WTC11 (cell line): ENCODE measurements around the gene GGT1. TPM values are rescaled to one million over a fixed set of nuclear protein-coding genes. Genes with fewer than 3 reads are reported as not detected.

Experiments
- ATAC-seq: fragments of 200-7000 bp; cut with Tn5 transposase; 2 replicates; pipeline ENCODE4 v1.10.0; 2021; ENCODE audit warnings: mild to moderate bottlenecking, moderate library complexity
- CTCF ChIA-PET: fragments of 300-600 bp; sonication (Branson Sonifier 250); formaldehyde crosslinking; loops from one replicate; lab custom pipeline; 2021; ENCODE audit warnings: antibody characterized with exemption; lab: Charles Lee
- POLR2A ChIA-PET: fragments of 350-600 bp; sonication (Branson Sonifier 250); formaldehyde crosslinking; loops from one replicate; lab custom pipeline; 2021; ENCODE audit warnings: antibody characterized with exemption; lab: Charles Lee
- DNase-seq: peaks from one replicate; pipeline ENCODE4 v3.0.0; 2021; ENCODE audit warnings: low spot score
- H3K27ac Mint-ChIP-seq: 2 replicates; pipeline ENCODE4 v1.8.0; 2021; ENCODE audit warnings: mixed read lengths
- H3K27me3 Mint-ChIP-seq: 2 replicates; pipeline ENCODE4 v1.8.0; 2021; ENCODE audit warnings: low read depth, mild to moderate bottlenecking, moderate library complexity, mixed read lengths
- H3K36me3 Mint-ChIP-seq: 2 replicates; pipeline ENCODE4 v1.8.0; 2021; ENCODE audit warnings: mixed read lengths
- H3K4me1 Mint-ChIP-seq: 2 replicates; pipeline ENCODE4 v1.8.0; 2022; ENCODE audit warnings: mixed read lengths
- H3K4me3 Mint-ChIP-seq: 2 replicates; pipeline ENCODE4 v1.8.0; 2021; ENCODE audit warnings: mild to moderate bottlenecking, moderate library complexity, mixed read lengths
- H3K9me3 Mint-ChIP-seq: 2 replicates; pipeline ENCODE4 v1.8.0; 2021; ENCODE audit warnings: mixed read lengths
- CREM ChIP-seq: sonication (generic); formaldehyde crosslinking; IDR thresholded peaks from 2 replicates; pipeline ENCODE4 v1.8.1; 2022; ENCODE audit warnings: mild to moderate bottlenecking, missing genetic modification reagents, moderate library complexity
- E2F4 ChIP-seq: sonication (generic); formaldehyde crosslinking; IDR thresholded peaks from 2 replicates; pipeline ENCODE4 v1.8.1; 2022; ENCODE audit warnings: low read depth, mild to moderate bottlenecking, moderate library complexity, missing genetic modification reagents, borderline replicate concordance
- ELF4 ChIP-seq: sonication (generic); formaldehyde crosslinking; IDR thresholded peaks from 2 replicates; pipeline ENCODE4 v1.8.1; 2022; ENCODE audit warnings: low read depth, mild to moderate bottlenecking, moderate library complexity, missing genetic modification reagents
- FOXK1 ChIP-seq: sonication (generic); formaldehyde crosslinking; IDR thresholded peaks from 2 replicates; pipeline ENCODE4 v1.8.0; 2022; ENCODE audit warnings: mild to moderate bottlenecking, moderate library complexity, missing genetic modification reagents
- IRF2 ChIP-seq: sonication (generic); formaldehyde crosslinking; IDR thresholded peaks from 2 replicates; pipeline ENCODE4 v1.8.0; 2022; ENCODE audit warnings: low read depth, missing genetic modification reagents, borderline replicate concordance
- KAT7 ChIP-seq: sonication (generic); formaldehyde crosslinking; IDR thresholded peaks from 2 replicates; pipeline ENCODE4 v1.8.1; 2023; ENCODE audit warnings: missing genetic modification reagents, mild to moderate bottlenecking, borderline replicate concordance
- NFE2L1 ChIP-seq: sonication (generic); formaldehyde crosslinking; IDR thresholded peaks from 2 replicates; pipeline ENCODE4 v1.8.1; 2023; ENCODE audit warnings: missing genetic modification reagents
- NR1H2 ChIP-seq: sonication (generic); formaldehyde crosslinking; IDR thresholded peaks from 2 replicates; pipeline ENCODE4 v1.9.0; 2021; ENCODE audit warnings: mild to moderate bottlenecking, moderate library complexity, missing genetic modification reagents
- NR2C2 ChIP-seq: sonication (generic); formaldehyde crosslinking; IDR thresholded peaks from 2 replicates; pipeline ENCODE4 v1.8.0; 2022; ENCODE audit warnings: mild to moderate bottlenecking, missing genetic modification reagents
- SMAD4 ChIP-seq: sonication (generic); formaldehyde crosslinking; IDR thresholded peaks from 2 replicates; pipeline ENCODE4 v1.8.0; 2022; ENCODE audit warnings: mild to moderate bottlenecking, missing genetic modification reagents
- SOX15 ChIP-seq: fragments of 250-450 bp; sonication (Bioruptor Pico); IDR thresholded peaks from 2 replicates; pipeline ENCODE4 v1.9.0; 2021; ENCODE audit warnings: mild to moderate bottlenecking
- SP1 ChIP-seq: sonication (generic); formaldehyde crosslinking; conservative IDR thresholded peaks from 2 replicates; pipeline ENCODE4 v1.8.1; 2022; ENCODE audit warnings: missing genetic modification reagents
- TEAD1 ChIP-seq: sonication (generic); formaldehyde crosslinking; IDR thresholded peaks from 2 replicates; pipeline ENCODE4 v1.8.0; 2022; ENCODE audit warnings: mild to moderate bottlenecking, missing genetic modification reagents
- USF2 ChIP-seq: sonication (generic); formaldehyde crosslinking; IDR thresholded peaks from 2 replicates; pipeline ENCODE4 v1.8.1; 2023; ENCODE audit warnings: mild to moderate bottlenecking, missing genetic modification reagents, moderate library complexity
- ZNF138 ChIP-seq: sonication (generic); formaldehyde crosslinking; conservative IDR thresholded peaks from 2 replicates; pipeline ENCODE4 v1.8.1; 2022; ENCODE audit warnings: mild to moderate bottlenecking, moderate library complexity, missing genetic modification reagents
- ZNF219 ChIP-seq: sonication (generic); formaldehyde crosslinking; IDR thresholded peaks from 2 replicates; pipeline ENCODE4 v1.8.0; 2023; ENCODE audit warnings: missing genetic modification reagents, mild to moderate bottlenecking, borderline replicate concordance
- ZNF263 ChIP-seq: sonication (generic); formaldehyde crosslinking; IDR thresholded peaks from 2 replicates; pipeline ENCODE4 v1.8.1; 2022; ENCODE audit warnings: low read depth, mild to moderate bottlenecking, moderate library complexity, missing genetic modification reagents
- ZNF281 ChIP-seq: sonication (generic); formaldehyde crosslinking; IDR thresholded peaks from 2 replicates; pipeline ENCODE4 v1.8.0; 2023; ENCODE audit warnings: mild to moderate bottlenecking, missing genetic modification reagents
- total RNA-seq: library from RNA; stranded (reverse); gene quantifications from 3 replicates; pipeline ENCODE4 v1.2.3, GENCODE V29; 2021
- TF ChIP-seq, protein P1 (sequence below): sonication (generic); formaldehyde crosslinking; IDR thresholded peaks from 2 replicates; pipeline ENCODE4 v1.8.1; 2022; ENCODE audit warnings: mild to moderate bottlenecking, missing genetic modification reagents, moderate library complexity, borderline replicate concordance
- TF ChIP-seq, protein P2 (sequence below): sonication (generic); formaldehyde crosslinking; IDR thresholded peaks from 2 replicates; pipeline ENCODE4 v1.8.0; 2022; ENCODE audit warnings: missing genetic modification reagents

GGT1 gene
- total RNA-seq, 1 experiment from 2014 or later = 33.7 TPM

DNA sequence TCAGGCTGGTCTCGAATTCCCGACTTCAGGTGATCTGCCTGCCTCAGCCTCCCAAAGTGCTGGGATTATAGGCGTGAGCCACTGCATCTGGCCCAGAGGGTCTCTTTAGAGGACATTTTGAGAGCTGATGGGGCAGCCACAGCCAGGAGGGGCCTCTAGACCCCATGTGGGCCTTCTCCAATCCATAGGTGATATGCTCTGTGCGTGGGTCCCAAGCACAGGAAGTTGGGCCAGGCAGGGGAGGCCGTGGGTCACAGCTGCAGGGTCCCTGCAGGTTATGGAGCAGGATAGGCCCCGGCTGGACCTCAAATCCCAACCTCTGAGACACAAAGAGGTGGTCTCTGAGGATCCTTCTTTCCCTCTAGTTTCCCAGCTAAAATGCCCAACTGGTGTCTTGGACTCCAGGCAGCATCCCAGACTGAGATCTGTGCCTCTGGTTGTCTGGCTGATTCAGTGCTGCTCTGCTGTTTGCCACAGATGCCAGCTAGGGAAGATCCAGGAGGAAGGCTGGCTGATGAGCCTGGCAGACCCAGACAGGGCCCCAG, 11.6 kb upstream of the GGT1 start (continued):
- TF ChIP-seq ZNF281 (CRISPR knock-in tag) (no peak), ELF4 (no peak)

DNA sequence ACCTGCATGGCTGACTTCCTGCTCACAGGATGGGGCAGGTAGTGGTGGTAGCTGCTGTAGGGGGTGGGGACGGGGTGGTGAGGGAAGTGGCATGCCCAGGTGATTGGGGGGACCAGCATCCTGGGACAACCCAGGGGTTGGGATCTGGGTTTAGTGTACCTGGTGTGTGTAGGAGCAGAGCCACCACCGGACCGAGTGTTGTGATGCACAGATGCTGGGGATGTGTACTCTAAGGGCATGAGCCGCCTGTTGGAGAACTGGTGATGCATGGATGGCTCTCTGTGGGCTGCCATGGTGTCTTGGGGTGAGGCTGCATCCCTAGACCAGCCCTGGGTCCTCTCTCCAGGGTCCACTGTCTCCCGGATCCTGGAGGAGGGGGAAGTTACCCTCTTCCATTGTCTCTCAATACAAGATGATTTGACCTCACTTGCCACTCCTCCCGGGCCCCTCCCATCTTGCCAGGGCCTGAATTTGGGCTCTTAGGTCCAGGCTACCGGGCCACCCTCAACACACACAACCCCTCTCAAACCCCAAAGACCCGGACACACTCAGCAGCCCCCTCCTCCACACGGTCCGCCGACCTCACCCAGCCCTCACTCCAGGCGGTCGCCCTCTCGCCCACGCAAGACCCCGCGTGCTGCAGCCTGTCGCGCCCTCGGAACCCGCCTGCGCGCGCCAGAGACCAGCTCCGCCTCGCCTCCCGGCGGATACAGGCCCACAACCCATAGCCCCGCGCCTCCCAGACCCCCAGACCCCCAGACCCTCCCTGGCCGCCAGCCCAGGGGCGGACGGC, 10.7 kb upstream of the GGT1 start:
- Mint-ChIP-seq H3K4me3 (peak overlapping the region; percentile 91), H3K4me1 (peaks cover 12% of the 10 kb centered on the region; the same call in 1 of the 2 replicates), H3K36me3 (no peaks in the 10 kb centered on the region), H3K9me3 (no peaks in the 10 kb centered on the region), H3K27me3 (no peaks in the 10 kb centered on the region), H3K27ac (peak overlapping the region; percentile 89)
- ATAC-seq (peak; percentile 49), DNase-seq (peak; percentile 48)
- ChIA-PET POLR2A (interaction anchor here (0.6 to 1.8 kb wide), 3 partner anchors 8 to 823 kb away, joined by 3 to 6 read pairs (median 4); partner anchors contain the start of gene GUCD1), CTCF (interaction anchor here (1.0 to 3.3 kb wide), 3 partner anchors 8 to 180 kb away, joined by 3 to 9 read pairs (median 3); no protein-coding TSS in a partner anchor)
- no peak for TF ChIP-seq SOX15
- TF ChIP-seq ZNF138 (CRISPR knock-in tag) = 0 out of 2 replicates have a peak, but pooled peaks have one; percentile 13
- TF ChIP-seq ELF4 = no peak
- no peak for TF ChIP-seq USF2
- 0 out of 2 replicates have a peak, but pooled peaks have one; percentile 35 for TF ChIP-seq ZNF219
- TF ChIP-seq KAT7 (CRISPR knock-in tag) = no peak
- no peak for TF ChIP-seq ZNF263
- no peak for TF ChIP-seq FOXK1
- TF ChIP-seq NFE2L1 (CRISPR knock-in tag) = 0 out of 2 replicates have a peak, but pooled peaks have one; percentile 15
- TF ChIP-seq CREM (CRISPR knock-in tag) = no peak
- TF ChIP-seq E2F4 (CRISPR knock-in tag) = no peak
- no peak for TF ChIP-seq NR1H2 (CRISPR knock-in tag)
- no peak for TF ChIP-seq ZNF281 (CRISPR knock-in tag)
- TF ChIP-seq SP1 (CRISPR knock-in tag) = no peak
- TF ChIP-seq, protein P1, sequence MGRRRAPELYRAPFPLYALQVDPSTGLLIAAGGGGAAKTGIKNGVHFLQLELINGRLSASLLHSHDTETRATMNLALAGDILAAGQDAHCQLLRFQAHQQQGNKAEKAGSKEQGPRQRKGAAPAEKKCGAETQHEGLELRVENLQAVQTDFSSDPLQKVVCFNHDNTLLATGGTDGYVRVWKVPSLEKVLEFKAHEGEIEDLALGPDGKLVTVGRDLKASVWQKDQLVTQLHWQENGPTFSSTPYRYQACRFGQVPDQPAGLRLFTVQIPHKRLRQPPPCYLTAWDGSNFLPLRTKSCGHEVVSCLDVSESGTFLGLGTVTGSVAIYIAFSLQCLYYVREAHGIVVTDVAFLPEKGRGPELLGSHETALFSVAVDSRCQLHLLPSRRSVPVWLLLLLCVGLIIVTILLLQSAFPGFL (CRISPR knock-in tag) = no peak
- TF ChIP-seq, protein P2, sequence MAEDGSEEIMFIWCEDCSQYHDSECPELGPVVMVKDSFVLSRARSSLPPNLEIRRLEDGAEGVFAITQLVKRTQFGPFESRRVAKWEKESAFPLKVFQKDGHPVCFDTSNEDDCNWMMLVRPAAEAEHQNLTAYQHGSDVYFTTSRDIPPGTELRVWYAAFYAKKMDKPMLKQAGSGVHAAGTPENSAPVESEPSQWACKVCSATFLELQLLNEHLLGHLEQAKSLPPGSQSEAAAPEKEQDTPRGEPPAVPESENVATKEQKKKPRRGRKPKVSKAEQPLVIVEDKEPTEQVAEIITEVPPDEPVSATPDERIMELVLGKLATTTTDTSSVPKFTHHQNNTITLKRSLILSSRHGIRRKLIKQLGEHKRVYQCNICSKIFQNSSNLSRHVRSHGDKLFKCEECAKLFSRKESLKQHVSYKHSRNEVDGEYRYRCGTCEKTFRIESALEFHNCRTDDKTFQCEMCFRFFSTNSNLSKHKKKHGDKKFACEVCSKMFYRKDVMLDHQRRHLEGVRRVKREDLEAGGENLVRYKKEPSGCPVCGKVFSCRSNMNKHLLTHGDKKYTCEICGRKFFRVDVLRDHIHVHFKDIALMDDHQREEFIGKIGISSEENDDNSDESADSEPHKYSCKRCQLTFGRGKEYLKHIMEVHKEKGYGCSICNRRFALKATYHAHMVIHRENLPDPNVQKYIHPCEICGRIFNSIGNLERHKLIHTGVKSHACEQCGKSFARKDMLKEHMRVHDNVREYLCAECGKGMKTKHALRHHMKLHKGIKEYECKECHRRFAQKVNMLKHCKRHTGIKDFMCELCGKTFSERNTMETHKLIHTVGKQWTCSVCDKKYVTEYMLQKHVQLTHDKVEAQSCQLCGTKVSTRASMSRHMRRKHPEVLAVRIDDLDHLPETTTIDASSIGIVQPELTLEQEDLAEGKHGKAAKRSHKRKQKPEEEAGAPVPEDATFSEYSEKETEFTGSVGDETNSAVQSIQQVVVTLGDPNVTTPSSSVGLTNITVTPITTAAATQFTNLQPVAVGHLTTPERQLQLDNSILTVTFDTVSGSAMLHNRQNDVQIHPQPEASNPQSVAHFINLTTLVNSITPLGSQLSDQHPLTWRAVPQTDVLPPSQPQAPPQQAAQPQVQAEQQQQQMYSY (CRISPR knock-in tag) = peak; percentile 48; the same call in 1 of the 2 replicates
- TF ChIP-seq TEAD1 (CRISPR knock-in tag) = no peak
- TF ChIP-seq IRF2 (CRISPR knock-in tag) = no peak
- TF ChIP-seq SMAD4 = no peak
- no peak; the same call in 1 of the 2 replicates for TF ChIP-seq NR2C2 (CRISPR knock-in tag)
